ENCODE data around the gene SMKR1.
"Not testable (repeated sequence)": the region's sequence is repeated elsewhere in the genome, so short reads cannot be mapped to it uniquely, and the experiment has no call there.

SMKR1 gene

GRCh38 chr7:129530795-129531391 is 28.6 kb downstream of the SMKR1 start:
- no peak for DNase-seq

GRCh38 chr7:129531721-129532120 is 29.4 kb downstream of the SMKR1 start:
- no peak for DNase-seq

- no peak for DNase-seq
Measured at GRCh38 chr7:129532375-129532774, 30.0 kb downstream of the SMKR1 start.

GRCh38 chr7:129534558-129535274 is 32.4 kb downstream of the SMKR1 start:
- DNase-seq = not testable (repeated sequence)

GRCh38 chr7:129535896-129536295 is 33.6 kb downstream of the SMKR1 start:
- no peak for DNase-seq

GRCh38 chr7:129536323-129536722 is 34.0 kb downstream of the SMKR1 start:
- no peak for DNase-seq

- DNase-seq = no peak
Measured at GRCh38 chr7:129538790-129539189, 36.5 kb downstream of the SMKR1 start.

GRCh38 chr7:129540340-129540739 is 38.0 kb downstream of the SMKR1 start:
- DNase-seq = no peak

GRCh38 chr7:129544700-129545099 is 42.4 kb downstream of the SMKR1 start:
- no peak for DNase-seq

GRCh38 chr7:129550693-129551360 is 48.5 kb downstream of the SMKR1 start:
- no peak for DNase-seq

GRCh38 chr7:129553899-129554461 is 51.6 kb downstream of the SMKR1 start:
- DNase-seq = peak; percentile 33

- DNase-seq = no peak
Measured at GRCh38 chr7:129556607-129557133, 54.3 kb downstream of the SMKR1 start.

- DNase-seq = no peak
Measured at GRCh38 chr7:129557686-129558481, 55.6 kb downstream of the SMKR1 start.

GRCh38 chr7:129559564-129559963 is 57.2 kb downstream of the SMKR1 start:
- DNase-seq = no peak

- DNase-seq = no peak
Measured at GRCh38 chr7:129560831-129561230, 58.5 kb downstream of the SMKR1 start.

- DNase-seq = no peak
Measured at GRCh38 chr7:129561677-129562359, 59.5 kb downstream of the SMKR1 start.

Measured in activated T-cell treated with anti-CD3 and anti-CD28 coated beads, Interleukin-2, amount 50 U/mL, for 1 hour (primary cell).